ENCODE results near the gene CHST5.

GRCh38 chr16:75479421-75479990, 56.4 kb downstream of the CHST5 start:
- TF ChIP-seq CTCF (IDR thresholded peaks at IDR 0.05) (no peak), ZFX (IDR thresholded peaks at IDR 0.05; ENCODE audit: borderline replicate concordance) (no peak)

Measured in 22Rv1 (cell line).